ENCODE results near the gene CCNL1. TPM values are rescaled to one million over a fixed set of nuclear protein-coding genes. Genes with fewer than 3 reads are reported as not detected.

Gene CCNL1
- total RNA-seq, 1 donor from 2014 or later: 99.9 TPM

DNA sequence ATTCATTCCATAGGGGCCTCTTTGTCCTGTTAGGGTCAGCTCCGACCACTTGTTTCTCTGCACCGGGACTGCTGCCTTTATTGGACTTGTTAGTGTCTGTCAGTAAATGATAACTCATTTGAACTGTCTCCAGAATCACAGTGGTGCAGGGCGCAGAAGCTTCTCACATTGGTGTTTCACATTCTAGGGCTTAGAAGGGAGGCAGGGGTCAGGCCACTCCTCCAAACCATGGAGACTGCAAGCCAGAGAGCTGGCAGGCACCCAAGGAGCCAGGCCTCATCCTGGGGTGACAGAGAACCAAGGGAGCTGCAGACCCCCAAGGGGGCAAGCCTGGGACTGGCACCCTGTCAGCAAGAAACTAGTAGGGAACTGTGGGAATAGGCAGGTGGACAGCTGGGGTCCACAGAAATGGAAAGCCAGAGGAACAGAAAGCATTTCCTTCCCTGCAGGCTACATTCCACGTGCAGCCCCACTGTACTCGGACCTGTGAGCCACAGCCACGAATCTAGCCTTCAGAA lies 49.1 kb downstream of the CCNL1 start:
- Histone ChIP-seq H3K27me3 (ENCODE audit: control insufficient read depth, insufficient read depth, low read length) (no peaks in the 10 kb centered on the region), H3K36me3 (ENCODE audit: control insufficient read depth, insufficient read depth, low read length) (no peaks in the 10 kb centered on the region), H3K4me3 (ENCODE audit: low read depth, low read length) (no peak overlapping the region)
- no peak for DNase-seq (ENCODE audit: low read depth)
- TF ChIP-seq, protein P1, sequence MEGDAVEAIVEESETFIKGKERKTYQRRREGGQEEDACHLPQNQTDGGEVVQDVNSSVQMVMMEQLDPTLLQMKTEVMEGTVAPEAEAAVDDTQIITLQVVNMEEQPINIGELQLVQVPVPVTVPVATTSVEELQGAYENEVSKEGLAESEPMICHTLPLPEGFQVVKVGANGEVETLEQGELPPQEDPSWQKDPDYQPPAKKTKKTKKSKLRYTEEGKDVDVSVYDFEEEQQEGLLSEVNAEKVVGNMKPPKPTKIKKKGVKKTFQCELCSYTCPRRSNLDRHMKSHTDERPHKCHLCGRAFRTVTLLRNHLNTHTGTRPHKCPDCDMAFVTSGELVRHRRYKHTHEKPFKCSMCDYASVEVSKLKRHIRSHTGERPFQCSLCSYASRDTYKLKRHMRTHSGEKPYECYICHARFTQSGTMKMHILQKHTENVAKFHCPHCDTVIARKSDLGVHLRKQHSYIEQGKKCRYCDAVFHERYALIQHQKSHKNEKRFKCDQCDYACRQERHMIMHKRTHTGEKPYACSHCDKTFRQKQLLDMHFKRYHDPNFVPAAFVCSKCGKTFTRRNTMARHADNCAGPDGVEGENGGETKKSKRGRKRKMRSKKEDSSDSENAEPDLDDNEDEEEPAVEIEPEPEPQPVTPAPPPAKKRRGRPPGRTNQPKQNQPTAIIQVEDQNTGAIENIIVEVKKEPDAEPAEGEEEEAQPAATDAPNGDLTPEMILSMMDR (IDR thresholded peaks at IDR 0.05; ENCODE audit: insufficient read depth, low read length, poor library complexity, severe bottlenecking): no peak

DNA sequence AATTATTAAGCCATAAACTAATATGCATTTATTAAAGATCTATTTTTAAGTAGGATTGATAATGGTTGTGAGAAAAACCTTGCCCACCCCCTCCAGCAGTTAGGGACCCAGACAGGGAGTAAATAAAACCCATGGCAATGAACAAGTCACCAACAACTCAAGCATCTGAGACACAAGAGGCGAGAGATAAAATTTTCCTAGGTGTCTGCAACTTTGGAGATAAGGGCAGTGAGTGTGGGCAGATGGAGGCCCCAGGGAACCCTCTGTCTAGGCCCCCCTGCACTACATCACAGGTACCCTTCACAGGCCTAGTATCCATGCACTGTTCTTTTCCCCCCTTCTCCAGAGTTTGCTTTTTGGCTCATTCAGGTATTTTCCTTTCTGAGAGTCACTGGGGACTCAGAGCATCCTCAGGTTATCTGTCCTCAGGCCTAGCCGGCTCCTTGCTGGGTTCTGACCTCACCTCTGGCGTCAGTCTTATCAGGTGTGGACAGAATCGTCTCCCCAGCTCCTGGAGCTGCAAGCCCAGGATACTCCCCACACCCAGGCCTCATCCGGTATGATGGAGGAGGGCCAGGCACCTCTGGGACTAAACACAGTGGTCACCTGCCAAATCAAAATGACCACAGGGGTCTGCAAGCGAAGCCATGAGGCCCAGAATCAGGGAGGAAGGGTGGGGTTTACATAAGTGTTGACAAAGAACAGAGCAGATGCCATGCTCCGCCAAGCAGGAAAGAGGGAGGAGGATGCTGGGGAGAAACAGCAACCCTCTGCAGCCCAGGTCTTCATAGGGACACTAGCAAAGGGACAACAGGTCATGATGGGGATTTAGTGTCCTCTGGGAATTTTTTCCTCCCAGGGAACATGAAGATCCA lies 50.4 kb downstream of the CCNL1 start:
- Histone ChIP-seq H3K27me3 (ENCODE audit: control insufficient read depth, insufficient read depth, low read length) (no peaks in the 10 kb centered on the region), H3K4me3 (ENCODE audit: low read depth, low read length) (no peak overlapping the region), H3K36me3 (ENCODE audit: control insufficient read depth, insufficient read depth, low read length) (no peaks in the 10 kb centered on the region)
- TF ChIP-seq, protein P1 (IDR thresholded peaks at IDR 0.05; ENCODE audit: insufficient read depth, low read length, poor library complexity, severe bottlenecking): no peak
- DNase-seq (ENCODE audit: low read depth): no peak

DNA sequence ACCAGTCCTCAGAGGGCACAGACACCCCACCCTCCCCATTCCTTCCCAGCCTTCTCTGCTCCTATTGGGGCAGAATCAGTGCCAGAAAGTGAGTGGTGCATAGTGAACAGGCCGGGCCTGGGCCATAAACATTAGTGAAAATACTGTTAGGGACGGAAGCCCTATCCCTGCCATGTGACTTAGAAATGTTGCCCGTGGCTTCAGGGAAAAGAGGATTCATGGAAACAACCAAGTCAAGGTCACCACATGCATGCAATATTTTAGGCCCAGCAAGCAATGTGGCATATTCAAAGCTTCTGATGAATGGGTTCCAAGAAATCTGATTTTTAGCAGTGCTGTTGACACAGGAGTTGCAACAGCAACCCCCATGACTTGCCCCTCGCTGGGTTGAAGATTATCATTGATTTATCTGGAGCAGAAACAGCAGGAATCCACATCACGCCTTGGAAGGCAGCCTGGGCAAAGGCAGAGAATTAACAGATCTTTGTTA lies 52.3 kb downstream of the CCNL1 start:
- TF ChIP-seq, protein P1 (IDR thresholded peaks at IDR 0.05; ENCODE audit: insufficient read depth, low read length, poor library complexity, severe bottlenecking): no peak
- Histone ChIP-seq H3K36me3 (ENCODE audit: control insufficient read depth, insufficient read depth, low read length) (no peaks in the 10 kb centered on the region), H3K4me3 (ENCODE audit: low read depth, low read length) (no peak overlapping the region), H3K27me3 (ENCODE audit: control insufficient read depth, insufficient read depth, low read length) (no peaks in the 10 kb centered on the region)
- DNase-seq (ENCODE audit: low read depth): no peak

DNA sequence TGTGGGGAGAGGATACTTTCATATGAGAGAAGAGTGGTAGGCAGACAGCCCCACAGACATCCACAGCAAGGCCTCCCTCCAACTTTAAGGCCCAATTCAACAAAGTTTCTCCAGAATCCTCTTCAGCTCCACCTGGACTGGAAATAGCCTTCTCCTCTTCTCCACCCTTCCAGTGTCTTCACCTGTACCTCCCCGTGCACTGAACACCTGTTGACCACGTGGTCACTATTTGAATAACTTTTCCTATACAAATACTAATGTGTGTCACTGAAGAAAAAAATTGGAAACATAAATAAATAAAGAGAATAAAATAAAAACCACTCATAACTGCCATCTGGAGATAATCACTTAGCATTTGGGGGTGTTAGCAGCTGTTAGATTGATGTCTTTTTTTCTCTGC lies 52.9 kb downstream of the CCNL1 start:
- TF ChIP-seq, protein P1 (IDR thresholded peaks at IDR 0.05; ENCODE audit: insufficient read depth, low read length, poor library complexity, severe bottlenecking): no peak
- Histone ChIP-seq H3K4me3 (ENCODE audit: low read depth, low read length) (no peak overlapping the region), H3K36me3 (ENCODE audit: control insufficient read depth, insufficient read depth, low read length) (no peaks in the 10 kb centered on the region), H3K27me3 (ENCODE audit: control insufficient read depth, insufficient read depth, low read length) (no peaks in the 10 kb centered on the region)
- DNase-seq (ENCODE audit: low read depth): no peak

DNA sequence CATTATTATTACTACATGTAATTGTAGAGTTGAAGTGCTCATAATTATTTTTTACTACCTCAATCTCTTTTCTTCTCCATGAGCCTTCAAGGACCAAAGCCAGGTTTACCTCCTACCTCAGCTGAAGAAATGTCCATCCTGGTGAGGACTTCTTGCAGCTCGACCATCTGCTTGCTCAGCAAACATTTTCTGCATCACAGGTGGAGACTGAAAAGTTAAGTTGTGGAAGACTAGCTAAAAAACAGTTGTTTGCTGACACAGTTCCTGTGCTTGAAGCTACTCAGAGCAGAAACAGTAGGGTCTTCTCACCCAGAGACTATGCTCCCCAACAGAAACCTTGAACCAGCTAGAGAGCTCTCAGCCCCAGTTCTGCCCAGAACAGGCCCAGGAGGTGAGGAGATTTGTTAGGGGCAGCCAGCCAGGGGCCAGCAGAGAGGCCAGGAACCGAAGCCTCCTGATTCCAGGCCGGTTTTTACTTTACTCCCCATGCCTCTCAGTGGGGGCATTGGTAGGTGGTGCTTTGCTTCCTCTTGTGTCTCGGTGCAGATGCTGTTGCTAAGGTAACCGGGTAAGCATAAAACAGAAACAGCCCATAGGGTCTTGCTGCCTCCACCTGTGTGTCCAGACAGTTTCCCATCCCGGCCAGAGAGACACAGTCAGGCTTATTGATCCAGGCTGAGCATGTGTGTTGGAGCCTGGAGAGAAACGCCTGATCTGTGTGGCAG lies 54.9 kb downstream of the CCNL1 start:
- Histone ChIP-seq H3K4me3 (ENCODE audit: low read depth, low read length) (no peak overlapping the region), H3K36me3 (ENCODE audit: control insufficient read depth, insufficient read depth, low read length) (no peaks in the 10 kb centered on the region), H3K27me3 (ENCODE audit: control insufficient read depth, insufficient read depth, low read length) (no peaks in the 10 kb centered on the region)
- TF ChIP-seq, protein P1 (IDR thresholded peaks at IDR 0.05; ENCODE audit: insufficient read depth, low read length, poor library complexity, severe bottlenecking): no peak
- DNase-seq (ENCODE audit: low read depth): no peak

Measured in kidney epithelial cell (primary cell).